ENCODE results near the gene CTDP1. TPM values are rescaled to one million over a fixed set of nuclear protein-coding genes. Genes with fewer than 3 reads are reported as not detected.

CTDP1 gene
- total RNA-seq, 4 donors from 2014 or later, result 33.9 to 42.2 (median 38.9) TPM

GRCh38 chr18:79784965-79785770 is 105.6 kb downstream of the CTDP1 start:
- WGBS, 2 donors, result 69% methylated on average over 32 of the region's 32 CpGs
- DNase-seq (ENCODE audit: low spot score in 2 of 2), result no peak
- TF ChIP-seq POLR2A (IDR thresholded peaks at IDR 0.05), result no peak
- TF ChIP-seq CTCF (IDR thresholded peaks at IDR 0.05), result no peak
- intact Hi-C loops (cut with DNase I; ENCODE audit: low total_unique reads), result no loop called here
- H3K4me3 ChIP-seq (ENCODE audit: low read depth, poor library complexity, severe bottlenecking), result no peak overlapping the region

- intact Hi-C loops (cut with DNase I; ENCODE audit: low total_unique reads), result no loop called here
- no peak for TF ChIP-seq POLR2A (IDR thresholded peaks at IDR 0.05)
- TF ChIP-seq CTCF (IDR thresholded peaks at IDR 0.05), result no peak
- no peak overlapping the region for H3K4me3 ChIP-seq (ENCODE audit: low read depth, poor library complexity, severe bottlenecking)
- WGBS, 2 donors, result 78 to 83% methylated on average over 12 of the region's 12 CpGs
- DNase-seq (ENCODE audit: low spot score in 2 of 2), result no peak
Measured at GRCh38 chr18:79785831-79786230, 106.2 kb downstream of the CTDP1 start.

GRCh38 chr18:79786304-79786703 is 106.7 kb downstream of the CTDP1 start:
- DNase-seq (ENCODE audit: low spot score in 2 of 2), result no peak
- WGBS, 2 donors, result 86 to 95% methylated on average over 13 of the region's 14 CpGs
- H3K4me3 ChIP-seq (ENCODE audit: low read depth, poor library complexity, severe bottlenecking), result no peak overlapping the region
- intact Hi-C loops (cut with DNase I; ENCODE audit: low total_unique reads), result no loop called here
- TF ChIP-seq POLR2A (IDR thresholded peaks at IDR 0.05) (no peak), CTCF (IDR thresholded peaks at IDR 0.05) (no peak)

- TF ChIP-seq CTCF (IDR thresholded peaks at IDR 0.05), result no peak
- TF ChIP-seq POLR2A (IDR thresholded peaks at IDR 0.05), result no peak
- no peak for DNase-seq (ENCODE audit: low spot score in 2 of 2)
- intact Hi-C loops (cut with DNase I; ENCODE audit: low total_unique reads), result no loop called here
- WGBS, 2 donors, result 86% methylated on average over 22 of the region's 22 CpGs
- H3K4me3 ChIP-seq (ENCODE audit: low read depth, poor library complexity, severe bottlenecking), result no peak overlapping the region
Measured at GRCh38 chr18:79786786-79787526, 107.4 kb downstream of the CTDP1 start.

GRCh38 chr18:79787527-79787864 is 107.9 kb downstream of the CTDP1 start:
- TF ChIP-seq POLR2A (IDR thresholded peaks at IDR 0.05), result no peak
- TF ChIP-seq CTCF (IDR thresholded peaks at IDR 0.05), result no peak
- intact Hi-C loops (cut with DNase I; ENCODE audit: low total_unique reads), result no loop called here
- no peak for DNase-seq (ENCODE audit: low spot score in 2 of 2)
- no peak overlapping the region for H3K4me3 ChIP-seq (ENCODE audit: low read depth, poor library complexity, severe bottlenecking)
- WGBS, 2 donors, result 77 to 83% methylated on average over 16 of the region's 16 CpGs

All from lower leg skin (tissue), 4 donors.